Astrocyte of the hippocampus (primary cell): ENCODE results near the gene USP33.
A peak's percentile ranks its signal among the peaks of the same experiment; 100 is the strongest.
"Not testable (repeated sequence)": the region's sequence is repeated elsewhere in the genome, so short reads cannot be mapped to it uniquely, and the experiment has no call there.

Experiments used
- DNase-seq: peaks from one replicate; pipeline ENCODE4 v3.0.0; 2011; ENCODE audit warnings: low read depth, low spot score

The USP33 gene

DNA sequence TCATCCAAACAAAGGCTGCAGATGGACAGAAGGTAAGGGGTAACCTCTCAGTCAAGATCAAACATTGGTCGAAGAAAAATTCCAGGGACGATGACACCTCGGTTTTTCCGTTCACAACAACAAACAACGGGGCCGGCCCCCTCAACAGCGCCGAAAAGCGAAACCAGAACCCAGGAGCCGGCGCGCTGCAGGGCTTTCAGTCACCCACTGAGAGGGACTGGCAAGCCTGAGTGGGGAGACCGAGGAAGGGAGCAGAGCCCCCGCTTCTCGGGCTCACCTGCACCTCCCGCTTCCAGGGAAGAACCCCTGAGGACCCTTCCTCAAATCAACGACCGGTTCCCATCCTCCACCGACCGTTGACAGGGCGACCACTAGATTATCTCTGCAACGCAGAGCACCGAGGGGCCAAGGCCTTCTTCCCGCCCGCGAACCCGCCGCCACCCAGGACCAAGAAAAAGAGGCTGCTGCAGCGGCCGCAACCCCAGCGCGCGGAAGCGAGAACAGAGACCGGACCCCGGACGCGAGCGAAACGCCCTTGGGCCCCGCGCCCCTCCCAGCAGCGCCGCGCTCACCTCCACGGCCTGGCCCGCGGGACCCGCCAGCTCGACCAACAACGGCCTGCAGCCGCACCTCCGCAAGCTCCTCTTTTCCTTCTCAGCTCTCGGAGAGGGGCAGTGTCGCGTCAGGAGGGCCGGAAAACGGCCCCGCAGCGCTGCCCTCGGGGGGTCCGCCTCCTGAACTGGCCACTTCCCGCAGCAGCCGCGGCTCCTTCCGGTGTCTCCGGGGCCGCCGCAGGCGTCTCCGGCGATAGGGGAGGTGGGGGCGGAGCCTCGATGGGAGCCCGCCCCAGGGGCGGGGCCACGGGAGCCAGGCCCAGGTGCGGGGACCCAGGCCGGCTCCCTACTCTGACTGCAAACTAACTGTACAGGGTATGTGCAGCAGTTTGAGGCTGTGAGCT is at the start of gene USP33:
Gene USP33, minus strand, starts transcription at position 782 of the 958 bp plus-strand sequence. CDS start 18,155 bp downstream, outside the sequence.
- peak; percentile 93 for DNase-seq

DNA sequence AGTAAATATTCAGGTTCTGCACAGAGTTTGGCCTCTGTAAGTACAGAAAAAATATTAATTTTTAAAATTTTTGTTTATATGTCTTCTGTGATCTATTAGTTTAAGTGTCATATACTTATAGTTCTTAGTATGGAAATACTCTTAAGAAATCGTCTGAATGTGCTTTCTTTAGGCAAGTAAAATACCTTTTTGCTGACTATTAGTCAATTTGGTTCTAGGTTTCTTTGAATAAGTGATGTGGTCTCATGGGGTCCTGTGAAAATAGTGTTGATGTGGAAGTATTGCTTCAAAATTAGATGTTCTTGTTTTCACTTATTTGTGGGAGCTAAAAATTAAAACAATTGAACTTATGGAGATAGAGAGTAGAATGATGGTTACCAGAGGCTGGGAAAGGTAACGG is 43.7 kb upstream of the USP33 start:
- no peak for DNase-seq

DNA sequence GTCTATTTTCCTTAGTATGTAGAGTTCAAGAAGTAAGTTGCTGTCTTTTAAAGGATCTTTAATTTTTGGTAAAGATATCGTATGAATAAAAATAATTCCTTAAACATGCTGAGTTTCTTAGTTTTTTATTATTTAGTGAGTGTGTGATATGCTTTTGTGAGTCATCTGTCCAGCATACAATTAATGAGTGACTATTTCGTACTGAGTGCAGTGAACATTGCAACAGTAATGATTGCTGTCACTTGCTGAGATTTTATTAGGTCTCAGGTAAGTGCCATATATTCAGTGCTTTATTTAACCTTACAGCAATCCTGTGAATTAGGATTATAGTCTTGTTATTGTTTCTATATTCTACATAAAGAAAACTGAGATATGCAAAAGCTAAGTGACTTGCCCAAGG is 42.4 kb upstream of the USP33 start:
- no peak for DNase-seq

DNA sequence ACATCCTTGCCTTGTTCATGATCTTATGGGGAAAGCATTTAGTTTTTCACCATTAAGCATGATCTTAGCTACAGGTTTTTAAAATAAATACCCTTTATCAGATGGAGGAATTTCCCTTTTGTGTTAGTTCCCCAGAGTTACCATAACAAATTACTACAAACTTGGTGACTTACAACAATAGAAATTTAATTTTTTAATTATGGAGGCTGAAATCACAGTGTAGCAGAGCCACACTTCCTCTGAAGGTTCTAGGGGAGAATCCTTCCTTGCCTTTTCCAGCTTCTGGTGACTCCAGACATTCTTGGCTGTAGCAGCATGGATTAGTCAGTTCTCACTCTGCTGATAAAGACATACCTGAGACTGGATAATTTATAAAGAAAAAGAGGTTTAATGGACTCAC is 38.3 kb upstream of the USP33 start:
- peak; percentile 56 for DNase-seq

DNA sequence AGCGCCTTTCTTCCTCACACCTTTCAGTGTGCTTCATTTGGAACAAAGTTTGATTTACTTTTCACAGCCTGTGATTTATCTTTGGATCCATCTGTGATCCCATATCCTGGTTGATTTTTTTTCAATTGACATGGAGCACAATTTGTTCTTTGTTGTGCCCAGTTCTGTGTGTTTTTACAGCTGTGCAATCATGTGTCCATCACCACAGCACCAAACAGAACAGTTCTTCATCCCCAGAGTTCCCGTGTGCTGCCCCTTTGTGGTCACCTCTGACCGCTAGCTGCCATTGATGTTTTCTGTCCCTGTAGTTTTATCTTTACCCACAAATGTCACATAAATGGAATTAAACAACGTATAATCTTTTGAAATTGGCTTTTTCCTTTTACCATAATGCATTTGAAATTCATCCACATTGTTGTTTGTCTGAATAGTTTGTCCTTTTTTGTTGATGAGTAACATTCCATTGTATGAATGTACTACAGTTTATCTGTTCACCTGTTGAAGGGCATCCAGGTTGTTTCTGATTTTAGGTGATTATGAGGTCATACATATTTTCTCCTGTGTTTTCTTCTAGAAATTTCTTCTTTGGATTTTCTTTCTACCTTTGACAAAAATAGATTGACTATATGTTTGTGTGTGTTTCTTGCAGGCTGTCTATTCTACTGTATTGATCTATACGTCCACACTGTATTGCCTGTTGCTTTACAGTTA is 37.2 kb upstream of the USP33 start:
- DNase-seq: peak; percentile 12

DNA sequence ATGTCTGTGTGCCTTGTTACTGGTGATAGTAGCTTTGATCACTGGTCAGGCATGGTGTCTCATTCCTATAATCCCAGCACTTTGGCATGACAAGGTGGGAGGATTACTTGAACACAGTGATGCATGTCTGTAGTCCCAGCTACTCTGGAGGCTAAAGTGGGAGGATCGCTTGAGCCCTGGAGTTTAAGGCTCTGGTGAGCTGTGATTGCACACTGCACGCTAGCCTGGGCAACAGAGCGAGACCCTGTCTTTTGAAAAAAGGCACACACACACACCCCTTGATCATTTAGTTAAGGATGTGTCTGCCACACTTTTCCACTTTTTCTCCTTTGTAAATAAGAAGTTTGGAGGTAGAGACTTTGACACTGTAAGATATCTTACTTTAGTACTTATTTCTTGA is 34.9 kb upstream of the USP33 start:
- DNase-seq: no peak

DNA sequence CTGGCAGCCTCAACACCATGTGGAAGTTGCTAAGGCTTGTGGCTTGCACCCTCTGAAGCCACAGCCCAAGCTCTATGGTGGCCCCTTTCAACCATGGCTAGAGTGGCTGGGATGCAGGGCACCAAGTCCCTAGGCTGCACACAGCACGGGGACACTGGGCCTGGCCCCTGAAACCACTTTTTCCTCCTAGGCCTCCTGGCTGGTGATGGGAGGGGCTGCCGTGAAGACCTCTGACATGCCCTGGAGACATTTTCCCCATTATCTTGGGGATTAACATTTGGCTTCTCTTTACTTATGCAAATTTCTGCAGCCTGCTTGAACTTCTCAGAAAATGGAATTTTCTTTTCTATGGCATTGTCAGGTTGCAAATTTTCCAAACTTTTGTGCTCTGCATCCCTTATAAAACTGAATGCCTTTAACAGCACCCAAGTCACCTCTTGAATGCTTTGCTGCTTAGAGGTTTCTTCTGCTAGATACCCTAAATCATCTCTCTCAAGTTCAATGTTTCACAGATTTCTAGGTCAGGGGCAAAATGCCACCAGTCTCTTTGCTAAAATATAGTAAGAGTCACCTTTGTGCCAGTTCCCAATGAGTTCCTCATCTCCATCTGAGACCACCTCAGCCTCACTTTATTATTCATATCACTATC is 26.6 kb upstream of the USP33 start:
- DNase-seq: not testable (repeated sequence)

DNA sequence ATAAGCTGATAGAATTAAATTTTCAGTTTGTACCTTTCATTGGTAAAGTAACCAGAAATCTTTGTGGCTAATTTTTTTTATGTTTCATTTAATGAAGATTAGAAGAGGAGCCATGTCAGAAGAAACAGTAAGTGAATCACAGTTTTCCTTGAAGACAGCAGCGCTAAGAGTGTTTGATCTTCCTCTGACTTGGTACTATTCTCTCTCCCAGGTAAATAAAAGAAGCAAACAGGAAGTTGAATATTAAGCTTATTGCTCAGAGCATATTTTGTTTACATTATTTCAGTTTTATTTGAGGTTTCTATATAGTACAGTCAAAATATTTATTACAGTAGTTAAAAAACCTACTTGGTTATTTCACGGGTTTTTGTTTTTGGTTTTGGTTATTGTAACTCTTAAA is 23.5 kb upstream of the USP33 start:
- DNase-seq: no peak

DNA sequence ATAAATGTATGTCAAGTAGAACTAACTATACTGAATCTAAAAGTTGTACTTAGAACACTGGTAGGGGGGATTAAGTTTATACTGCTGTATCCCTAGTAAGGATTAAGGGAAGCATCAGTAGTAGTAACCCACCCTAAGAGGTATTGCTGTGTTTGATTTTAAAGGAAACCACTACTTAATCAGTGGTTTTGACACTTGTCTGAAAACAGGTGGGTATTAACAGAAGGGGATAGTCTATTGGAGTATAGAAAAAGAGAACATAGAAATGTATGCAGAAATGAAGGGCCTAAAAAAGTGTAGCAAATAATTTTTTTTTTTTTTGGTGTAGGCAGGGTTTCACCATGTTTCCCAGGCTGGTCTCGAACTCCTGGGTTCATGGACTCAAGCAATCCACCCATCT is 22.0 kb upstream of the USP33 start:
- DNase-seq: no peak

DNA sequence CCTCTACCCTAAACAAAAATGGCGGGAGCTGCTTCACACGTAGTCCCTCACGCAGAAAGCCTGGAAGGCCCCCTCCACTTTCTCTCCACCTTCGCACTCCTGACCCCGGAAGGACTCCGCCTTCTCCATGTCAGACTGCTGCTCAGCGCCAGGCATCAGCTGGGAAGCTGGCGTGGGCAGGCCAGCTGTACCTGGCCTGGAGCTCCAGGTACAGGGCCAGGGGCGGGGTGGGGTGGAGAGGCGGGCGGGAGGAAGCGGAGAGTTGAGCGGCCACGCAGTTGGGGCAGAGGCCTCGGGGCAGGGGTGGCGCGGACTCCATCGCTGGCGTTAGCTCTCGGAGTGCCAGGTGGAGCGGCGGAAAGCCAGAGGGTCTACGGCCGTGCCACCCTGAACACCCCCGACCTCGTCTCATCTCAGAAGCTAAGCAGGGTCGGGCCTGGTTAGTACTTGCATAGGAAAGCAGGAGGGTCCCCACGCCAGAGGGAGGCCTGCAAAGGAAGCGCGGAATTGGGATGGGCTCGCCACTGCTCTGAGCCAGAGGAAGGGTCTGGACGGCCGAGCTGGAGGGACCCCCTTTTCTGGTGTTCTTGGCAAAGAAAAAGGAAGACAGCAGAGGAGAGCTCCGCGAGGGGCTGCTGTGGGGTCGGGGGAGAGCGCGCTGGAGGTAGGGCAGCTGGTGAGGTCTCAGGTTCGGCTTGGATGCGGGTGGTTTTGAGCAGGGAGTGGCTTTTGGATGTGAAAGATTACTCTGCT is 20.1 kb upstream of the USP33 start, which contains the start of gene MIGA1:
Gene MIGA1, plus strand, starts transcription at position 121 of the 753 bp plus-strand sequence. CDS start 3,604 bp downstream, outside the sequence.
- peak; percentile 92 for DNase-seq

DNA sequence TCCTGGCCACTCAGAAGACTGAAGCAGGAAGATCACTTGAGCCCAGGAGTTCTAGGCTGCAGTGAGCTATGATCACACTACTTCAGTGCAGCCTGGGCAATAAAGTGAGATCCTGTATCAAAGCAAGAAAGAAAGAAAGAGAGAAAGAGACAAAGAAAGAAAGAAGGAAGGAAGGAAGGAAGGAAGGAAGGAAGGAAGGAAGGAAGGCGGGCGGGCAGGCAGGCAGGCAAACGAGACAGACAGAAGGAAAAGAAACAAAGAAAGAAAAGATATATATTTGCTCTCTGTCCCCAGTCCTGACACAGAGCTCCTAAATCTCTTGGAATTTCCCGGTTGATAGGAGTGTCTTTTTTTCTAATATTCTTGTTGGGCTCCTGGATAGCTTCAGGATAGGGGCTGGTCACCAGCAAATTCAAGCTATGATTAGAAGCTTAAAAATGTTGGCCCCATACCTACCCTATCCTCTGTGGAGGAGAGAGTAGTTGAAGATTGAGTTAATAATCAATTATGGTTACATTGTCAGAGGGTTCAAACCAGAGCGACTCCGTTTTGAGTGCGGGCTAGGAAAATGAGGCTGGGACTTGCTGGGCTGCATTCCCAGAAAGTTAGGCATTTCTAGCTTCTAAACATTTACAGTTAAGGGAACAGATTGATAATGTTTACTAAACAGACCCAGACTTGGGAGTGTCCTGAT is 16.5 kb upstream of the USP33 start:
- DNase-seq: no peak

DNA sequence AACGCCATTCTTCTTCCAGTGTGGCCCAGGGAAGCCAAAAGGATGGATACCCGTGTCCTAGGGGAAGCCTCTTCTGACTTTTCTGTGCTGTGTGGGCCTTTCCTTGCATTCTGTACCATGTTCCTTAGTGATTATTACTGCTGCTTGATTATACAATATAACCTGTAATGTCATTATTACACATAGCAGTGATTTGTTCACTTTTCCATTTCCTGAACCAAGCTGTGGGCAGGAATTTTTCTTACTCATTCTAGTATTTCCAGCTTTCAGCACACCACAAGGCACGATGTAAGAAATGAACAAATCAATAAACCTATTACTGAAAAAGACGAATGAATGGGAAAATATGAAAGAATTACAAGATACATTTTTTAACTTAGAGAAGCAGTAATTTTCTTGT is 8.4 kb upstream of the USP33 start:
- DNase-seq: no peak

DNA sequence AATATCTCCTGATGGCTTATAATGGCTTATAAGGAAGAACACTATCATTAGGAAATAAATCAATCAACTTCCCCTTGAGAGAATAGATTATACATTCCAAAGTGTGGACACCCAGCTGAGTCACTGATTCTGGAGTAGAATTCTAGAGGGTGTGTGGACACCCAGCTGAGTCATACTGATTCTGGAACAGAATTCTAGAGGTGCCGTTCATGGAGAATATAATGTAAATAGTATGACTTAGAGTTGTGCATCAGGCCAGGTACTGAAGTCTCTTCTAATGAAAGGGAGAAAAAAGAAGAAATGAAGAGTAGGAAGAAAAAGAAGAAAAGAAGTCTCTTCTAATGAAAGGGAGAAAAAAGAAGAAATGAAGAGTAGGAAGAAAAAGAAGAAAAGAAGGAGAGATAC is 2.4 kb upstream of the USP33 start:
- DNase-seq: peak; percentile 35

DNA sequence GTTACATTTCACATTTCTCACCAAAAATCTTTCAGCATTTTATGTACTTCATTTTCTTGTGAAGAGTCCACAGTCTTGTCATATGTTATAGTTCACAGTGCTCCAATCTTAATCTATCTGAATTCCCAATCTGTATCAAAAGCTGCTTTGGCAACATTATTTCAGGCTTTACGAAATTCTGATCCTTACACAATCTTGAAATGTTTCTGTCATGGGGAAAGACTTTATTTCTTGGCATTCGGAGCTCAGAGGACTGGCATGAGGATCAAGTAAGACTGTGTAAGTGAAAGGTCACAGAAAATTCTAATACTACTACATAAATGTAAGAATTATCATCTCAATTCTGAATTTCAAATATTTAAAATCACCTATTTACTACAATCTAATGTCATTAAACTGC is 2.0 kb downstream of the USP33 start:
- DNase-seq: no peak

DNA sequence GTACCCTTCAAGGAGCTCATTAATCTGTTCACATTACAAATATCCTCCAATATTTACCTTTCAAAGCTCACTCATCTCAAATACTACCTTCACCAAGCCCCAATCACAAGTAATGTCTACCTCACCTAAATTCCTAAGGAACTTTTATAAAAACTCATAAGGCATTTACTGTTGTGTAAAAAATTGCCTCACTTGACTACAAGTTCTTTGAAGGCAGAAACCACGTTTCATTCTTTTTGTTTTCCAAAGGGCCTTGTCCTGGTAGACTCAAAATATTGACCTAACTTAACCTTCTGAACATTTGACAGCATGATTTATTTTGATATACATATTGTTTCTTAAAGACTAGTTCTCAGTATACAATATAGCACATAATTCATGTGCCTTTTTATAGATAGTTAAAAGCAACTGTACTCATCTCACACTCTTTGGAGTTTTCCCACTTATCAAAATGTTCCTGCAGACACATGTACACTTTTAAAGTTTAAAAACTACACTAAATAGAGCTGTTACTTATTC is 2.5 kb downstream of the USP33 start:
- no peak for DNase-seq

DNA sequence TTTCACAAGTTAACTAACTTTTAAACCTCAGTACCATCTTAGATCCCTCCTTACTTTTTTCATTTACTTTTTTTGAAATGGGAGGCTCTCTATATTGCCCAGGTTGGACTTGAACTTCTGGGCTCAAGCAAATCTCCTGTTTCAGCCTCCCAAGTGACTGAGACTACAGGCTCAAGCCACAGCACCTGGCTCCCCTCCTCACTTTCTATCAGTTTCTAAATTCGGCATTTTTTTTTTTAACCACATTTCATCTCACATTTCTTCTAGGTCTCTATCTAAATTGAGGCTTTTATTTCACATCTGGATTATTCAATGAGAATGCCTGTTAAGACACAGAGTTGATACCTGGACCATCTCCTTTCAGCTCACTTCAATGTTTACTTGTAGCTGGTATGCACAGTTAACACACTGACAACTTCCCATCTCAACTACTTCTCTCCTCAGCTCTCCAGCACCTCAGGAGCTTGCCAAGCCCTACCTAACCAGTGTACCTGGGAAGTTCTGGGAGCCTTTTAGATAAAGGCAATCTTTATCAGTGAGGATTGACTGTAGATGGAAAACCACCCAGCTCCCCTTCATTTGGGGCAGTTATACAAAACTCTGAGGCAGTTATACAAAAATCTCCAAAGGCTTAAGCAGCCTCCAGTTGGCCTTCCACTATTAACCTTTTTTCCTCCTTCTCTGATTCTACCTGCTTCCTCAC is 3.4 kb downstream of the USP33 start:
- no peak for DNase-seq

DNA sequence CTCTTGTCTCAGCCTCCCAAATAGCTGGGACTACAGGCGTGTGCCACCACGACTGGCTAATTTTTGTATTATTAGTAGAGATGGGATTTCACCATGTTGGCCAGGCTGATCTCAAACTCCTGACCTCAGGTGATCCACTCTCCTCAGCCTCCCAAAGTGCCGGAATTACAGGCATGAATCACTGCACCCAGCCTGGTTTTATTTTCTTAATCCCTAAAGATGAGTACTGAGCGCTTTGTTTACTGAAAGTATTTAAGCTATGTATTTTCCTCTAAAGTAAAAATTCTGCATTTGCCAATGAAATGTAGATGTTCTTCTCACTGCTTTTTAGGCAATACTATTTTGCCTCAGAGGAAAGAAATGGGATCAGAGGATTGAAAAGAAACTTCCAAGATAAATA is 10.2 kb downstream of the USP33 start:
- DNase-seq: not testable (repeated sequence)

DNA sequence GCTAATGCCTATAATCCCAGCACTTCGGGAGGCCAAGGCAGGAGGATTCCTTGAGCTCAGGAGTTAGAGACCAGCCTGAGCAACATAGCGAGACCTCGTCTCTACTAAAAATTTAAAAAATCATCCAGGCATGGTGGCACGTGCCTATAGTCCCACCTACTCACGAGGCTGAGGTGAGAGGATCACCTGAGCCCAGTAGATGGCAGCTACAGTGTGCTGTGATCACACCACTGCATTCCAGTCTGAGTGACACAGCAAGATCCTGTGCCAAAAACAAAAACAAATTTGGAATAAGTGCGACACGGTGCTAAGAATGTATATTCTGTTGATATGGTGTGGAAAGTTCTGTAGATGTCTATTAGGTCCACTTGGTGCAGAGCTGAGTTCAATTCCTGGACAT is 15.1 kb downstream of the USP33 start:
- DNase-seq: no peak

DNA sequence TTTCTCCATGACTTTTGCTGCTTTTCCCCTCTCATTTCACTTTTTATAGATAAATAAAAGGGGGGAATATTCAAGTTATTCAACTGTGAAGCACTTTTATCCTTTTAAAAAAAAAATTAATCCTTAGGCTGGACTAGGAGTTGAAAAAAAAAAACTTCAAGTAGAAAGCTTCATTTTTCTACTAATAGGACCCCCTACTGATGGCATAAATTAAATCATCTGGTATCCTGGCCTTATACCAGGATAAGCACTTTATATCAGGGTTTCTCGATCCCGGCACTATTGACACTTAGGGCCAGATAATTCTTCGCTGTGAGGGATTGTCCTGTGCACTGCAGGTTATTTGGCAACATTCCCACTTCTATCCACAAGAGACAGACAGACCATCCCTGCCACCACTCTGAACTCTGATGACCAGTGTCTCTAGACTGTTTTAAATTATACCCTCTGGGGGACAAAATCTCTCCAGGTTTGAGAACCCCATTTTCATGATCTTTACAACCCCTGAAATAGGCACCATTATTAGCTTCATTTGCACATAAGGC is 17.6 kb downstream of the USP33 start:
- no peak for DNase-seq

DNA sequence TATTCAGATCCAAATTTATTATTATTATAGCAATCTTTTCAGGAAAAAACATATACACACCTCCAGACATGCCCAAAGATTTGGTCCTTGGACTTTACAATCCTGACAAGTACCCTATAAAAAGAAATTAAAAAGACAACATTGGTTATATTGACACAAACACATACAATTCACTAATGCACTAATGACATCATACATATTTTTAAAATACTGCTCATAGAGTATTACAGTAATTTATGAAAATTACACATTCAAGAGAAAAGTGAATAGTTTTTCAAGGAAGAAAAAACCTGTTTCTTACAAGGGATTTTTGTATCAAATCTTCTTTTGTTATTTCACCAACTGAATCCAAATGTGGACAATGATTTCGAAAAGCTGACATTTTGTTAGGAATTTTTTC is 18.3 kb downstream of the USP33 start:
- DNase-seq: no peak
